SHP77 treated with DMSO at 0.1 percent for 48 hours (cell line): ENCODE results near the gene F12.

Experiments
- DNase-seq: peaks from one replicate; lab custom pipeline; 2025; lab: John Stamatoyannopoulos, UW

The F12 gene

GRCh38 chr5:177409043-177409801 is at the start of gene F12:
Gene F12, minus strand, starts transcription at chr5:177409564. Its CDS starts 37 bp downstream, at chr5:177409527.
- no peak for DNase-seq

GRCh38 chr5:177458912-177459350 is 49.6 kb upstream of the F12 start:
- no peak for DNase-seq

GRCh38 chr5:177457852-177458681 is 48.7 kb upstream of the F12 start:
- no peak for DNase-seq

- peak; percentile 89 for DNase-seq
Observed at GRCh38 chr5:177456976-177457851, 47.9 kb upstream of the F12 start.

- no peak for DNase-seq
Observed at GRCh38 chr5:177456591-177456964, 47.2 kb upstream of the F12 start.

- peak; percentile 45 for DNase-seq
Observed at GRCh38 chr5:177455661-177456590, 46.6 kb upstream of the F12 start.

- DNase-seq: peak; percentile 47
Observed at GRCh38 chr5:177455036-177455660, 45.8 kb upstream of the F12 start.

- DNase-seq: peak; percentile 40
Observed at GRCh38 chr5:177454397-177455035, 45.2 kb upstream of the F12 start.

GRCh38 chr5:177453852-177454396 is 44.6 kb upstream of the F12 start:
- no peak for DNase-seq

GRCh38 chr5:177452688-177453638 is 43.6 kb upstream of the F12 start:
- DNase-seq: no peak

GRCh38 chr5:177450667-177451424 is 41.5 kb upstream of the F12 start:
- no peak for DNase-seq

- DNase-seq: no peak
Observed at GRCh38 chr5:177449140-177450061, 40.0 kb upstream of the F12 start.

GRCh38 chr5:177448244-177448950 is 39.0 kb upstream of the F12 start:
- no peak for DNase-seq

GRCh38 chr5:177447611-177448243 is 38.4 kb upstream of the F12 start:
- DNase-seq: no peak

- no peak for DNase-seq
Observed at GRCh38 chr5:177447066-177447610, 37.8 kb upstream of the F12 start.
